HEK293T (cell line): ENCODE data around the gene DPP4.

Experiments
- BHLHE40 ChIP-seq: fragments of 450-650 bp; IDR thresholded peaks from 2 replicates; pipeline ENCODE4 v1.6.1; 2016; ENCODE audit warnings: mild to moderate bottlenecking, moderate library complexity, borderline replicate concordance
- CTBP1 ChIP-seq: fragments of 450-650 bp; IDR thresholded peaks from 2 replicates; pipeline ENCODE4 v1.6.1; 2016; ENCODE audit warnings: borderline replicate concordance
- ELF4 ChIP-seq: fragments of 450-650 bp; IDR thresholded peaks from 2 replicates; pipeline ENCODE4 v1.6.1; 2017; ENCODE audit warnings: antibody characterized with exemption
- FOXA1 ChIP-seq: fragments of 450-650 bp; IDR thresholded peaks from 2 replicates; pipeline ENCODE4 v1.6.1; 2016; ENCODE audit warnings: mild to moderate bottlenecking
- FOXK2 ChIP-seq: fragments of 450-650 bp; IDR thresholded peaks from 2 replicates; pipeline ENCODE4 v1.6.1; 2016; ENCODE audit warnings: mild to moderate bottlenecking
- FOXM1 ChIP-seq: fragments of 450-650 bp; IDR thresholded peaks from 2 replicates; pipeline ENCODE4 v1.6.1; 2017; ENCODE audit warnings: mild to moderate bottlenecking, borderline replicate concordance
- NFRKB ChIP-seq: fragments of 450-650 bp; IDR thresholded peaks from 2 replicates; pipeline ENCODE4 v1.6.1; 2016; ENCODE audit warnings: mild to moderate bottlenecking, moderate library complexity
- SP1 ChIP-seq: fragments of 450-650 bp; IDR thresholded peaks from 2 replicates; pipeline ENCODE4 v1.6.1; 2017
- SUZ12 ChIP-seq: fragments of 450-650 bp; IDR thresholded peaks from 2 replicates; pipeline ENCODE4 v1.6.1; 2016; ENCODE audit warnings: mild to moderate bottlenecking
- TARDBP ChIP-seq: fragments of 450-650 bp; IDR thresholded peaks from 2 replicates; pipeline ENCODE4 v1.6.1; 2016

DNA sequence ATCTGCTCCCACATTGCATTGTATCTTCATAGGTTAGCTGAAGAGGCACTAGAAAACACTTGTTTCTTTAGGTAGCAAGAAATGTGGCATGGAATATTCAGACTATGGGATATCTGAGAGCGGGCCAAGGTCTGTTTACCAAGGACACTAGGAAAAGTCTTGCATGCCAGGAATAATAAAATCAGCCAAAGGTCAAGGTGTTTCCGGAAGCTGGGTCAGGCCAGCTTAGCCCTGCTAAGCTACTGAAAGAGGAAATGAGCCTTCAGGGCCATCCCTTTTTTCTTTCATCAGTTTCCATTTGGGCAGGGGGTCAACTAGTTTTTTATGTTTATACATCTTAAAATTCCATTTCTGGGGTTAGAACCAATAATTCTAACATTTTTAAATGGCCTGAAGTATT is 101.1 kb downstream of the DPP4 start:
- no peak for TF ChIP-seq FOXA1
- TF ChIP-seq NFRKB, result no peak
- no peak for TF ChIP-seq FOXM1
- no peak for TF ChIP-seq SUZ12
- no peak for TF ChIP-seq ELF4
- no peak for TF ChIP-seq TARDBP
- no peak for TF ChIP-seq FOXK2
- no peak for TF ChIP-seq BHLHE40
- no peak for TF ChIP-seq SP1
- TF ChIP-seq CTBP1, result no peak
